ENCODE results near the gene TREH. TPM values are rescaled to one million over a fixed set of nuclear protein-coding genes. Genes with fewer than 3 reads are reported as not detected.

Gene TREH
- total RNA-seq, 1 experiment from 2014 or later = not detected

DNA sequence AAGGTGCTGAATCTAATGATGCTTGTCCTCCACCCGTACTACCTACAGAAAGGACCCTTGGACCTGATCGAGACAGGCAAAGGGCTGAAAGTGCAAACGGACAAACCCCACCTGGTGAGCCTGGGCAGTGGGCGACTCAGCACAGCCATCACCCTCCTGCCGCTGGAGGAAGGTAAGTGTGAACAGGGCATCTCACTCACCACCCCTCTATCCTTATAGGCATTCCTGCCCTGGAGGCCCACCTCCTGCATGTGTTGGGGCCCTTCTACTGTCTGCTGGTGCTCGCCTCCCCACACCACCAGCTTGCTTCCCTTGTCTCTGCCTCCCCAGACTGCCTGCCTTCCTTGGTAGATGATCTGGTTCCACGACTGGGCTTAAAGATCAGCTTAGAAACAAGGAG, 64.9 kb downstream of the TREH start:
- Histone ChIP-seq H3K79me1 (ENCODE audit: insufficient read depth, low read depth, low read length, poor library complexity, severe bottlenecking) (no peaks in the 10 kb centered on the region), H4K5ac (ENCODE audit: insufficient read length, low read depth, low read length) (no peak overlapping the region), H3K23ac (ENCODE audit: insufficient read length, low read depth, low read length) (no peak overlapping the region), H2AK5ac (ENCODE audit: insufficient read length, low read length) (no peak overlapping the region), H3K18ac (ENCODE audit: insufficient read length, low read depth, low read length) (peak overlapping the region; percentile 76), H3K23me2 (ENCODE audit: insufficient read length, low read depth, low read length, poor library complexity, severe bottlenecking) (peaks cover 9% of the 10 kb centered on the region), H2BK20ac (ENCODE audit: low read depth, low read length, poor library complexity, severe bottlenecking) (no peak overlapping the region), H3K79me2 (ENCODE audit: insufficient read depth, low read length) (no peaks in the 10 kb centered on the region), H3T11ph (ENCODE audit: low read length) (no peak overlapping the region), H4K91ac (ENCODE audit: insufficient read length, low read depth, low read length) (no peak overlapping the region), H3K9ac (ENCODE audit: extremely low read depth, insufficient read length, low read length) (no peak overlapping the region), H3K4ac (ENCODE audit: low read depth, low read length) (no peak overlapping the region), H3K56ac (ENCODE audit: insufficient read length, low read depth, low read length) (no peak overlapping the region), H2BK15ac (ENCODE audit: low read depth, low read length) (no peak overlapping the region), H2BK12ac (ENCODE audit: insufficient read length, low read depth, low read length) (peak overlapping the region; percentile 51), H4K20me1 (ENCODE audit: control insufficient read depth, insufficient read depth, insufficient read length) (no peaks in the 10 kb centered on the region), H4K8ac (replicated peaks; ENCODE audit: insufficient read length, low read depth, low read length) (no peak overlapping the region), H3K27me3 (ENCODE audit: insufficient read depth, low read length) (peaks cover 11% of the 10 kb centered on the region; the same call in 1 of the 2 replicates), H2BK120ac (ENCODE audit: low read depth, low read length, poor library complexity, severe bottlenecking) (no peak overlapping the region), H3K4me2 (ENCODE audit: insufficient read depth, insufficient read length, low read length) (no peak overlapping the region), H2BK5ac (ENCODE audit: insufficient read length, low read length) (no peak overlapping the region), H3K14ac (ENCODE audit: insufficient read depth, low read length) (peak overlapping the region; percentile 33), H2AFZ (ENCODE audit: low read length) (no peak overlapping the region), H3K27ac (ENCODE audit: insufficient read length, low read depth, low read length) (no peak overlapping the region), H3K4me1 (ENCODE audit: insufficient read depth, low read length) (peaks cover 15% of the 10 kb centered on the region), H3K9me3 (ENCODE audit: control insufficient read depth, low read depth, low read length) (no peaks in the 10 kb centered on the region)
- Mint-ChIP-seq H3K9me3 (no peaks in the 10 kb centered on the region; a peak in 2 of 5 replicates), H3K4me1 (peaks cover 73 to 76% of the 10 kb centered on the region in 2 experiments), H3K27ac (peak overlapping the region in 2 of 3 experiments; percentile 68 to 90; a peak in 3 of 7 replicates), H3K36me3 (ENCODE audit: insufficient read depth in 1 of 3, low read depth in 3 of 3) (no peaks in the 10 kb centered on the region; a peak in 1 of 7 replicates), H3K27me3 (ENCODE audit: low read depth) (peaks cover 28% of the 10 kb centered on the region), H3K4me3 (peak overlapping the region in 1 of 2 experiments; percentile 34; a peak in 1 of 5 replicates)
- no CpG with 5 or more reads among the region's 7 CpGs for WGBS (ENCODE audit: extremely low coverage, insufficient read length, low lambda C conversion rate)
- no peak for TF ChIP-seq CTCF (conservative IDR thresholded peaks at IDR 0.05)
- DNase-seq = peak; percentile 33

Data from H9 (cell line).